Activated CD8-positive, alpha-beta memory T cell treated with anti-CD3 and anti-CD28 coated beads for 48 hours (primary cell): Measurements from ENCODE around the gene NBEAL1.
"Not testable (repeated sequence)": the region's sequence is repeated elsewhere in the genome, so short reads cannot be mapped to it uniquely, and the experiment has no call there.

Source experiments
- DNase-seq, 3 experiments: peaks; one replicate each; pipeline ENCODE4 v3.0.0-alpha.2; 2020; ENCODE audit warnings: low read depth in 2 of 3, low spot score in 2 of 3

The NBEAL1 gene

GRCh38 chr2:203105996-203106395, 91.3 kb downstream of the NBEAL1 start:
- DNase-seq: no peak

DNA sequence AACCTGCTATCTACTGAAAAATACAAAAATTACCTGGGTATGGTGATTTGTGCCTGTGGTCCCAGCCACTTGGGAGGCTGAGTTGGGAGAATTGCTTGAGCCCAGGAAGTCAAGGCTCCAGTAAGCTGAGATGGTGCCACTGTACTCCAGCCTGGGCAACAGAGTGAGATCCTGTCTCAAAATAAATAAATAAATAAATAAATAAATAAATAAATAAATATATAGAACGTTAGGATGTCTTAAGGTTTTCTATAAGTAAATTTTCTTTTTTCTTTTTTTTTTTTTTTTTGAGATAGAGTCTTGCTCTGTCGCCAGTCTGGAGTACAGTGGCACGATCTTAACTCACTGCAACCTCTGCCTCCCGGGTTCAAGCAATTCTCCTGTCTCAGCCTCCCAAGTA, 95.8 kb downstream of the NBEAL1 start:
- DNase-seq: not testable (repeated sequence)

DNA sequence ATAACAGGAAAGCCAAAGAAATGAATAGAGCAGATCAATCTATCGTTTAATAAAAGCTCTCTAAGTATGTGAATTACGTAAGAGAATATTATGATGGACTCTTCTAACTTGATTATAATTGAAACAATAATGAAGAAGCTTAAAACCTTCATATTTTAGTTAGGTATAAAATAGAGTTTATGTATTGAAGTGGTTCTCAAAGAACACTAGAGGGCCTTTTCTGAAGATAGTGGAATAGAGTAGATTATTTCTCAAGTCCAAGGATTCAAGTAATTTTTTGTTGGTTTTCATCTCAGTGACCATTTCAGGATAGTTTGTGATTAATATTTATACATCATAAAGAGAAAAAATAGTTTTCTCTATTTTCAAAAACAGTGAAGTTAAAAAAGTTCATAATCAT, 97.7 kb downstream of the NBEAL1 start:
- DNase-seq: no peak

- DNase-seq: not testable (repeated sequence)
Measured at GRCh38 chr2:203115201-203115700, 100.6 kb downstream of the NBEAL1 start.

GRCh38 chr2:203122317-203122986, 107.8 kb downstream of the NBEAL1 start:
- DNase-seq: no peak

DNA sequence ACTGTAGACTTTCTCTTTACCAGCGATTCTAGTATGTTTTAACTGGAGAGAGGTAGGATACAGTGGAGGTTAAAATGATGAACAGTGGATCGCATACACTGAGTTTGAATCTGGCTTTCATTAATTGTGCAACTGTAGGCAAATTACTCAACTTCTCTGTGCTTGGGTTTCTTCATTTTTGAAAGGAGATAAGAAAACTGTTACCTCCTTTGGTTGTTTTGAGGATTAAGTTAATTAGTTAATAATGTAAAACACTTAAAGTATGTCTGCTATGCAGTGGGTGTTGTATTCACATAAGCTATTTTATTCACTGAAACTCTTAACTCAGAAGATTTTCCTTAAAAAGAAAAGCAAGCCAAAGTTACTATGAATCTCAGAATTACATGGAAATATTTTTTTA, 112.3 kb downstream of the NBEAL1 start:
- DNase-seq: no peak

- DNase-seq: no peak
Measured at GRCh38 chr2:203135105-203135504, 120.4 kb downstream of the NBEAL1 start.

DNA sequence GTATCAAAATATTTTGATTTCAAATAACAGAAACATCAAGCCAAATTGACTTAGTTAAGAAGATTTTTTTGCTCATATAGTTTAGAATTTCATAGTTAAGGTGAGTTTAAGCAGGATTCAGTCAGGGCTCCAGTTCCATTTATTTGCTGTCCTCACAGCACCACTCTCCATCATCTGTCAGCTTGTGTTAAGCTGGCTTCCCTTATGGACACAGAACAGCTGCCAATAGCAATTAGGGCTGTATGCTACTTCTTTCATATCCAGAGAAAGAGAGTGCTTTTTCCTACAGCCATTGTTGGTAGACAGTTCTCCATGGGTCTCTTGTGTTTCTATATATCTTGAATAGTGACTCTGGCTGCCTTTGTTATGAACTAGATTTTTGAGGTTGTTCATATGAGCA, 128.7 kb downstream of the NBEAL1 start:
- no peak for DNase-seq

GRCh38 chr2:203149194-203149593, 134.5 kb downstream of the NBEAL1 start:
- DNase-seq: no peak

GRCh38 chr2:203155406-203155805, 140.7 kb downstream of the NBEAL1 start:
- DNase-seq: no peak

- DNase-seq: not testable (repeated sequence)
Measured at GRCh38 chr2:203162722-203163121, 148.0 kb downstream of the NBEAL1 start.

- no peak for DNase-seq
Measured at GRCh38 chr2:203164311-203164935, 149.7 kb downstream of the NBEAL1 start.

DNA sequence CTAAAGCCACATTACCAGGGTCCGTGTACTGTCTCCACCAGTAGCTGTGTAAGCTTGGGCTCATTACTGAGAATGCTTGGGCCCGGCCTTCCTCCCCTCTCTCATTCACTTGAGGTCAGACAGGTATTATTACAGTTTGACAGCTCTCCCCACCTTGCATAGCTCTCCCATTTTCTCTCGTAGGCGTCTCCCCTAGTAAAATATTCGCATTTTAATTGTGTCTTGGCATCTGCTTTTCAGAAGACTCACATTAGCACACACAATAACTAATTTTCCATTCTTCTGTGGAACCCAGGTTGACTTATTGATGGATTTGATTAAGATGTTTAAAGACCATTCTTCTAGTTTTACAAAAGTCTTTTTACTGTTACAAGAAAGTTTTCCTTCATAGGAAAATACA, 153.1 kb downstream of the NBEAL1 start:
- no peak for DNase-seq

DNA sequence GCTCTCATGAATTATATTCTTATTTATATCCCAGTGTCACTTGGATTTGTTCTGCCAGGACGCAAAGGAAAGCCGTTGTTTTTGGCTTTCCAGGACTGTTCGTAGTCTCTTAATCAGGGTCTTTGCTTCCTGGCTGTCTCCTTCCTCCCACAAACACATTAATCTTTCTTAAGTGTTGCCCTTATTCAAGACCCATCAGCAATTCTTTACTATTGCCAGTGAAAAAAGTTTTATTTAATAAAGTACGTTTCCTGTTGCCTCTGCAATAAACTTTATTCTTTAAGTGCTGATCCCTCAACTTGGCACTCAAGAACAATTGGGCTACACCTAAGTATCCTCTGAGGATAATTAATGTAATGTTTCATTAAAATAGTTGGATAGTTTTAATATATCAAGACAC, 155.8 kb downstream of the NBEAL1 start:
- no peak for DNase-seq

DNA sequence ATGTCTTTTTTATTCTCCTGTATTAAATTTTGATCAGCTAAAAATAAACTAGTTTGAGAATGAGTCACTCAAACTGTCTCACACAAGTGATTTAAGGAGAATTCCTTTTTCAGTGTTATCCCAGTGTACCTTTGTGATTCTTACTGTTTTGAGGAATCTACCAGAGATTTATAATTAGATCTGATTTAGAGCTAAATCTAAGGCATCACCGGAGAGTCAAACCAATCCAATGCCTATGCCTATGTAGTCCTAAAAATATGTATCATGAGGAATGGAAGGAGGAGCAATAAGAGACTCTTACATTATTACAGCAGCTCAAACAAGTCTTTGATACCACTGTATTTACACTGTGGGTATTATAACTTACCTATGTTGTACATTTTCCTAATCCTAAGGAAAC, 160.7 kb downstream of the NBEAL1 start:
- no peak for DNase-seq

GRCh38 chr2:203177361-203177760, 162.7 kb downstream of the NBEAL1 start:
- DNase-seq: no peak

GRCh38 chr2:203185864-203186263, 171.2 kb downstream of the NBEAL1 start:
- DNase-seq: no peak

GRCh38 chr2:203190547-203190946, 175.9 kb downstream of the NBEAL1 start:
- DNase-seq: not testable (repeated sequence)

DNA sequence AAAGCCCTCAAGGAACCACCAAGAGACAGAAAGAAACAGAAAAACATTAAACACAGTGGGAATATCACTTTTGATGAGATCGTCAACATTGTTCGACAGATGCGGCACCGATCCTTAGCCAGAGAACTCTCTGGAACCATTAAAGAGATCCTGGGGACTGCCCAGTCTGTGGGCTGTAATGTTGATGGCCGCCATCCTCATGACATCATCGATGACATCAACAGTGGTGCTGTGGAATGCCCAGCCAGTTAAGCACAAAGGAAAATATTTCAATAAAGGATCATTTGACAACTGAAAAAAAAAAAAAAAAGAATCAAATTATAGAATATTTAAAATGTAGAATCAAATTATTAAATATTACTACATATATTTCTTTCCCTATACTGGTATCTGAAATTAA, 176.4 kb downstream of the NBEAL1 start:
- DNase-seq: not testable (repeated sequence)

- DNase-seq: no peak
Measured at GRCh38 chr2:203191961-203192360, 177.3 kb downstream of the NBEAL1 start.

DNA sequence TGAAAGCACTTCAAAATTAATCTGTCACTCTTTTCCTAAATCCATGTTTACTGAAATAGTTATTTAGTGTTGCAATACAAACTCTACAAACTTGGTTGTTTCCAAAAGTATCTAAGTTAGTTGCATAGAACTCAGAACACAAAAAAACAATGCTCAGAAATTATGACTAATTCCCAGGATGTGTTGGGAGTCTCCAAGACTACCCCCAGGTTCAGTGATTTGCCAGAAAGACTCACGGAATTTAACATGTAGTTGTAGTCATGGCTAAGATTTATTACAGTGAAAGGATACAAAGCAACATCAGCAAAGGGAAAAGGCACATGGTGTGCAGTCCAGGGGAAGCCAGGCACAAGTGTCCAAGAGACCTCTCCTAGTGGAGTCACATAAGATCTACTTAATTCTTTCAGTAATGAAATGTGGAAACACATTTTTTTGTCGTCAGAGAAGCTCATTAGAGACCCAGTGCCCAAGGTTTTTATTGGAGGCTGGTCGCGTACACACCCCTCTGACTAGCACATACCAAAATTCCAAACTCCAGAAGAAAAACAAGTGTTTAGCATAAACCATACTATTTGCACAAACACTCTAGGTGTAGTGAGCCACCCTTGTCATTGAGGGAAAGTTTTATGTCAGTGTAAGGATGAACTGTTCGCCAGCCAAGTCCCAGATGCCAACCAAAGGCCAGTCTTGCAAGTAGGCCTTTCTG, 180.8 kb downstream of the NBEAL1 start:
- no peak for DNase-seq

GRCh38 chr2:203200866-203201265, 186.2 kb downstream of the NBEAL1 start:
- no peak for DNase-seq
